Measurements from ENCODE around the gene PRIMPOL.
"Not testable (repeated sequence)": the region's sequence is repeated elsewhere in the genome, so short reads cannot be mapped to it uniquely, and the experiment has no call there.

PRIMPOL gene

GRCh38 chr4:184649026-184649970 is at the start of gene PRIMPOL, which contains the start of gene CASP3:
TSS of gene PRIMPOL (plus strand) at chr4:184649738. CDS start at chr4:184657141, 7,403 bp downstream.
TSS of gene CASP3 (minus strand) at chr4:184649447. CDS start at chr4:184638453, 10,994 bp downstream.
- no peak for DNase-seq (ENCODE audit: low read depth, low spot score)

GRCh38 chr4:184600982-184601381 is 48.6 kb upstream of the PRIMPOL start:
- DNase-seq (ENCODE audit: low read depth, low spot score), result not testable (repeated sequence)

- not testable (repeated sequence) for DNase-seq (ENCODE audit: low read depth, low spot score)
These were observed 46.7 kb upstream of the PRIMPOL start for GRCh38 chr4:184602857-184603256.

- DNase-seq (ENCODE audit: low read depth, low spot score), result not testable (repeated sequence)
These were observed 42.1 kb upstream of the PRIMPOL start for GRCh38 chr4:184607429-184607828.

- no peak for DNase-seq (ENCODE audit: low read depth, low spot score)
These were observed 37.5 kb upstream of the PRIMPOL start for GRCh38 chr4:184612074-184612473.

GRCh38 chr4:184613405-184613804 is 36.1 kb upstream of the PRIMPOL start:
- DNase-seq (ENCODE audit: low read depth, low spot score), result no peak

GRCh38 chr4:184614509-184614908 is 35.0 kb upstream of the PRIMPOL start:
- no peak for DNase-seq (ENCODE audit: low read depth, low spot score)

- not testable (repeated sequence) for DNase-seq (ENCODE audit: low read depth, low spot score)
These were observed 33.4 kb upstream of the PRIMPOL start for GRCh38 chr4:184616168-184616567.

GRCh38 chr4:184616633-184617551 is 32.6 kb upstream of the PRIMPOL start:
- peak; percentile 79 for DNase-seq (ENCODE audit: low read depth, low spot score)

GRCh38 chr4:184617600-184618196 is 31.8 kb upstream of the PRIMPOL start:
- peak; percentile 35 for DNase-seq (ENCODE audit: low read depth, low spot score)

- DNase-seq (ENCODE audit: low read depth, low spot score), result no peak
These were observed 29.2 kb upstream of the PRIMPOL start for GRCh38 chr4:184620212-184620867.

GRCh38 chr4:184621518-184621917 is 28.0 kb upstream of the PRIMPOL start:
- DNase-seq (ENCODE audit: low read depth, low spot score), result no peak

- DNase-seq (ENCODE audit: low read depth, low spot score), result not testable (repeated sequence)
These were observed 25.0 kb upstream of the PRIMPOL start for GRCh38 chr4:184624504-184624903.

GRCh38 chr4:184624972-184625554 is 24.5 kb upstream of the PRIMPOL start:
- no peak for DNase-seq (ENCODE audit: low read depth, low spot score)

GRCh38 chr4:184625783-184626596 is 23.5 kb upstream of the PRIMPOL start:
- DNase-seq (ENCODE audit: low read depth, low spot score), result peak; percentile 76

- DNase-seq (ENCODE audit: low read depth, low spot score), result no peak
These were observed 21.4 kb upstream of the PRIMPOL start for GRCh38 chr4:184628103-184628502.

GRCh38 chr4:184632842-184633241 is 16.7 kb upstream of the PRIMPOL start:
- no peak for DNase-seq (ENCODE audit: low read depth, low spot score)

GRCh38 chr4:184635381-184635780 is 14.2 kb upstream of the PRIMPOL start:
- no peak for DNase-seq (ENCODE audit: low read depth, low spot score)

GRCh38 chr4:184636144-184636543 is 13.4 kb upstream of the PRIMPOL start:
- DNase-seq (ENCODE audit: low read depth, low spot score), result no peak

- no peak for DNase-seq (ENCODE audit: low read depth, low spot score)
These were observed 12.6 kb upstream of the PRIMPOL start for GRCh38 chr4:184636897-184637296.

Measured in iPS DF 19.7 (cell line).